ENCODE data around the gene ADIPOQ. TPM values are rescaled to one million over a fixed set of nuclear protein-coding genes. Genes with fewer than 3 reads are reported as not detected.
"Not testable (repeated sequence)": the region's sequence is repeated elsewhere in the genome, so short reads cannot be mapped to it uniquely, and the experiment has no call there.

Gene ADIPOQ
- polyA plus RNA-seq, 1 of the 3 experiments (the other 2 are of a cell fraction): not detected

DNA sequence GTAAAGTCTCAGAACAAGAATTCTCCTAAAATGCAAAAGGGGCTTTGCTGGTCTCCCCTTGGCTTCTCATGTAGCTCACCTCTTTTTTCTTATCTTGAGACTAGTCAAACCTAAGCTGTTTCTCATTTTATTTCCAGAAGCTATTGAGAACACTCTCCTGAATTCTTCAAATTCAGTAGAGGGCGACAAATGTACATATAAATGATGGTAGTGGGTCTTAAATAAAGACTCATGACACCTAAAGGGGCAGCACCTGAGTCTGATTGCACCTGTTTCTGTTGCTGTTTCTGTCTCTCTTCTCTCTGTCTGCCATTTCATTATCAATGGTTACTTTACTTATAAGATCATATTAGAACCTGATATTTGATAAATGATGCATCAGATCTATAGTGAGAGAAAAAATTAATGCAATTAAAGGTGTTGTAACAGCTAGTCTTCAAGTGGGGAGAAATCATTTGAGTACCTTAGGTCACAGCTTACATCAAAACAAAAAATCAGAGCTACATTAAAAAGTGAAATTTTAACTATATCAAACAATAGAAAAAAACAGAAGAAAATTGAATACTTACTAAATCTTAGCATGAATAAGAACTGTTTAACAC, 7.0 kb downstream of the ADIPOQ start (continued):
- TF ChIP-seq FOXM1 (IDR thresholded peaks at IDR 0.05; ENCODE audit: low read depth): no peak

DNA sequence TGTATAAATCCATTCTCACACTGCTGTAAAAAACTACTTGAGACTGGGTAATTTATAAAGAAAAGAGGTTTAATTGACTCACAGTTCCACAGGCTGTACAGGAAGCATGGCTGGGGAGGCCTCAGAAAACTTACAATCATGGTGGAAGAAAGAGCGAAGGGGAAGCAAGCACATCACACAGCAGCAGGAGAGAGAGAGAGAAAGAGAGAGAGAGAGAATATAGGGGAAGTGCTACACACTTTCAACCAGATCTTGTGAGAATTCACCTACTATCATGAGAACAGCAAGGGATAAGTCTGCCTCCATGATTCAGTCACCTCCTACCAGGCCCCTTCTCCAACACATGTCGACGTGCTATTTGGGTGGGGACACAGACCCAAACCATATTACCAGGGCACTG, 9.3 kb downstream of the ADIPOQ start:
- H3F3A ChIP-seq (replicated peaks; ENCODE audit: insufficient read depth); H3K79me2 ChIP-seq (ENCODE audit: insufficient read depth); H3K9me3 ChIP-seq; H3K27ac ChIP-seq (ENCODE audit: low read depth in 2 of 2, low read length in 1 of 2); H3K4me2 ChIP-seq; H3K4me3 ChIP-seq (ENCODE audit: low read depth in 2 of 2, low read length in 1 of 2); H3K9me2 ChIP-seq; H4K20me1 ChIP-seq (ENCODE audit: insufficient read depth); H3K9ac ChIP-seq; DNase-seq; H2AFZ ChIP-seq (ENCODE audit: low read depth); POLR2A ChIA-PET; H3K36me3 ChIP-seq (replicated peaks in 1 of 2; ENCODE audit: control insufficient read depth in 1 of 2, insufficient read depth in 2 of 2, low read length in 1 of 2); H3K4me1 ChIP-seq (ENCODE audit: control insufficient read depth in 1 of 2, insufficient read depth in 2 of 2, low read depth in 1 of 2, low read length in 1 of 2): not testable (repeated sequence)
- CTCF ChIA-PET: interaction anchor here (7.1 kb wide), 1 partner anchor 314 kb away, joined by 101 read pairs; no protein-coding TSS in a partner anchor
- 87% methylated on average over 3 of the region's 3 CpGs for WGBS (ENCODE audit: low lambda C conversion rate)
- peaks cover 17% of the 10 kb centered on the region; the same call in 1 of the 2 replicates for H3K27me3 ChIP-seq (ENCODE audit: insufficient read depth)

DNA sequence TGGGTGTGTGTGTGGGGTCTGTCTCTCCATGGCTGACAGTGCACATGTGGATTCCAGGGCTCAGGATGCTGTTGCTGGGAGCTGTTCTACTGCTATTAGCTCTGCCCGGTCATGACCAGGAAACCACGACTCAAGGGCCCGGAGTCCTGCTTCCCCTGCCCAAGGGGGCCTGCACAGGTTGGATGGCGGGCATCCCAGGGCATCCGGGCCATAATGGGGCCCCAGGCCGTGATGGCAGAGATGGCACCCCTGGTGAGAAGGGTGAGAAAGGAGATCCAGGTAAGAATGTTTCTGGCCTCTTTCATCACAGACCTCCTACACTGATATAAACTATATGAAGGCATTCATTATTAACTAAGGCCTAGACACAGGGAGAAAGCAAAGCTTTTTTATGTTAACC, 10.5 kb downstream of the ADIPOQ start:
- Histone ChIP-seq H3F3A (replicated peaks; ENCODE audit: insufficient read depth) (no peaks in the 10 kb centered on the region), H3K4me2 (no peak overlapping the region), H3K9ac (no peak overlapping the region), H3K9me3 (no peaks in the 10 kb centered on the region), H3K36me3 (replicated peaks in 1 of 2; ENCODE audit: control insufficient read depth in 1 of 2, insufficient read depth in 2 of 2, low read length in 1 of 2) (no peaks in the 10 kb centered on the region), H3K4me1 (ENCODE audit: control insufficient read depth in 1 of 2, insufficient read depth in 2 of 2, low read depth in 1 of 2, low read length in 1 of 2) (no peaks in the 10 kb centered on the region), H3K27ac (ENCODE audit: low read depth in 2 of 2, low read length in 1 of 2) (no peak overlapping the region), H3K4me3 (ENCODE audit: low read depth in 2 of 2, low read length in 1 of 2) (no peak overlapping the region), H3K9me2 (no peaks in the 10 kb centered on the region), H2AFZ (ENCODE audit: low read depth) (no peak overlapping the region), H4K20me1 (ENCODE audit: insufficient read depth) (no peaks in the 10 kb centered on the region), H3K27me3 (ENCODE audit: insufficient read depth) (peaks cover 11% of the 10 kb centered on the region; the same call in 1 of the 2 replicates), H3K79me2 (ENCODE audit: insufficient read depth) (no peaks in the 10 kb centered on the region)
- CTCF ChIA-PET: interaction anchor here (1.0 to 1.5 kb wide), 3 partner anchors 32 to 312 kb away, joined by 3 to 4 read pairs (median 4); no protein-coding TSS in a partner anchor
- TF ChIP-seq FOSL2 (IDR thresholded peaks at IDR 0.05; ENCODE audit: borderline replicate concordance, low read depth) (no peak), FOXJ3 (CRISPR knock-in tag; IDR thresholded peaks at IDR 0.05) (no peak), MEF2A (IDR thresholded peaks at IDR 0.05; ENCODE audit: borderline replicate concordance, low read depth) (no peak), NFIC (IDR thresholded peaks at IDR 0.05; ENCODE audit: borderline replicate concordance) (no peak)
- DNase-seq: no peak
- WGBS (ENCODE audit: low lambda C conversion rate): 53% methylated on average over 6 of the region's 6 CpGs
- POLR2A ChIA-PET: no interaction called here

DNA sequence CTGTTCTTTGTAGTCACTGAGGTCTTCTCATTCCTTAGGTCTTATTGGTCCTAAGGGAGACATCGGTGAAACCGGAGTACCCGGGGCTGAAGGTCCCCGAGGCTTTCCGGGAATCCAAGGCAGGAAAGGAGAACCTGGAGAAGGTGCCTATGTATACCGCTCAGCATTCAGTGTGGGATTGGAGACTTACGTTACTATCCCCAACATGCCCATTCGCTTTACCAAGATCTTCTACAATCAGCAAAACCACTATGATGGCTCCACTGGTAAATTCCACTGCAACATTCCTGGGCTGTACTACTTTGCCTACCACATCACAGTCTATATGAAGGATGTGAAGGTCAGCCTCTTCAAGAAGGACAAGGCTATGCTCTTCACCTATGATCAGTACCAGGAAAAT, 11.6 kb downstream of the ADIPOQ start:
- TF ChIP-seq, protein P1, sequence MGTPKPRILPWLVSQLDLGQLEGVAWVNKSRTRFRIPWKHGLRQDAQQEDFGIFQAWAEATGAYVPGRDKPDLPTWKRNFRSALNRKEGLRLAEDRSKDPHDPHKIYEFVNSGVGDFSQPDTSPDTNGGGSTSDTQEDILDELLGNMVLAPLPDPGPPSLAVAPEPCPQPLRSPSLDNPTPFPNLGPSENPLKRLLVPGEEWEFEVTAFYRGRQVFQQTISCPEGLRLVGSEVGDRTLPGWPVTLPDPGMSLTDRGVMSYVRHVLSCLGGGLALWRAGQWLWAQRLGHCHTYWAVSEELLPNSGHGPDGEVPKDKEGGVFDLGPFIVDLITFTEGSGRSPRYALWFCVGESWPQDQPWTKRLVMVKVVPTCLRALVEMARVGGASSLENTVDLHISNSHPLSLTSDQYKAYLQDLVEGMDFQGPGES (IDR thresholded peaks at IDR 0.05; ENCODE audit: low read depth, low read length): no peak
- TF ChIP-seq RXRA (IDR thresholded peaks at IDR 0.05; ENCODE audit: borderline replicate concordance, low read depth): no peak
- no peak for TF ChIP-seq TEAD4 (IDR thresholded peaks at IDR 0.05; ENCODE audit: borderline replicate concordance, insufficient read depth)
- no peak for TF ChIP-seq FOXM1 (IDR thresholded peaks at IDR 0.05; ENCODE audit: low read depth)
- TF ChIP-seq MXI1 (IDR thresholded peaks at IDR 0.05; ENCODE audit: low read depth, low read length): no peak
- no peak for TF ChIP-seq NRF1 (IDR thresholded peaks at IDR 0.05; ENCODE audit: low read depth, low read length)
- TF ChIP-seq EZH2phosphoT487 (IDR thresholded peaks at IDR 0.05; ENCODE audit: borderline replicate concordance, low read depth): no peak
- TF ChIP-seq GATA2 (CRISPR knock-in tag; IDR thresholded peaks at IDR 0.05): no peak
- TF ChIP-seq RFX5 (IDR thresholded peaks at IDR 0.05; ENCODE audit: low read length): no peak
- TF ChIP-seq, protein P2, sequence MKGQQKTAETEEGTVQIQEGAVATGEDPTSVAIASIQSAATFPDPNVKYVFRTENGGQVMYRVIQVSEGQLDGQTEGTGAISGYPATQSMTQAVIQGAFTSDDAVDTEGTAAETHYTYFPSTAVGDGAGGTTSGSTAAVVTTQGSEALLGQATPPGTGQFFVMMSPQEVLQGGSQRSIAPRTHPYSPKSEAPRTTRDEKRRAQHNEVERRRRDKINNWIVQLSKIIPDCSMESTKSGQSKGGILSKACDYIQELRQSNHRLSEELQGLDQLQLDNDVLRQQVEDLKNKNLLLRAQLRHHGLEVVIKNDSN (IDR thresholded peaks at IDR 0.05; ENCODE audit: borderline replicate concordance, low read depth): no peak
- TF ChIP-seq TAF1 (IDR thresholded peaks at IDR 0.05; ENCODE audit: borderline replicate concordance, low read depth, low read length): no peak
- TF ChIP-seq RCOR1 (IDR thresholded peaks at IDR 0.05; ENCODE audit: low read length): no peak
- no peak for TF ChIP-seq EP300 (IDR thresholded peaks at IDR 0.05; ENCODE audit: borderline replicate concordance in 1 of 2, low read depth in 1 of 2, low read length in 1 of 2)
- TF ChIP-seq YY1 (IDR thresholded peaks at IDR 0.05; ENCODE audit: low read depth): no peak
- no peak for TF ChIP-seq GABPA (IDR thresholded peaks at IDR 0.05; ENCODE audit: low read depth)
- TF ChIP-seq FOXJ3 (CRISPR knock-in tag; IDR thresholded peaks at IDR 0.05): no peak
- Histone ChIP-seq H3K36me3 (replicated peaks in 1 of 2; ENCODE audit: control insufficient read depth in 1 of 2, insufficient read depth in 2 of 2, low read length in 1 of 2) (no peaks in the 10 kb centered on the region), H3K9me2 (no peaks in the 10 kb centered on the region), H3K9me3 (no peaks in the 10 kb centered on the region), H2AFZ (ENCODE audit: low read depth) (no peak overlapping the region), H3K4me3 (ENCODE audit: low read depth in 2 of 2, low read length in 1 of 2) (no peak overlapping the region), H3K27ac (ENCODE audit: low read depth in 2 of 2, low read length in 1 of 2) (no peak overlapping the region), H3K9ac (no peak overlapping the region), H3F3A (replicated peaks; ENCODE audit: insufficient read depth) (no peaks in the 10 kb centered on the region), H3K4me2 (no peak overlapping the region), H3K79me2 (ENCODE audit: insufficient read depth) (no peaks in the 10 kb centered on the region), H3K4me1 (ENCODE audit: control insufficient read depth in 1 of 2, insufficient read depth in 2 of 2, low read depth in 1 of 2, low read length in 1 of 2) (no peaks in the 10 kb centered on the region), H4K20me1 (ENCODE audit: insufficient read depth) (no peaks in the 10 kb centered on the region), H3K27me3 (ENCODE audit: insufficient read depth) (no peaks in the 10 kb centered on the region)
- 89% methylated on average over 4 of the region's 8 CpGs for WGBS (ENCODE audit: low lambda C conversion rate)
- POLR2A ChIA-PET: no interaction called here
- CTCF ChIA-PET: interaction anchor here (1.0 to 1.3 kb wide), 2 partner anchors 259 to 311 kb away, joined by 4 to 5 read pairs; no protein-coding TSS in a partner anchor
- DNase-seq: no peak
